GM12878 (cell line): Measurements from ENCODE around the gene NEK8. TPM values are rescaled to one million over a fixed set of nuclear protein-coding genes. Genes with fewer than 3 reads are reported as not detected.
A peak's percentile ranks its signal among the peaks of the same experiment; 100 is the strongest.

Experiments used
- ATAC-seq: fragments of 200-7000 bp; cut with Tn5 transposase; 3 replicates; pipeline ENCODE4 v1.9.1; 2020; ENCODE audit warnings: mild to moderate bottlenecking, moderate library complexity
- BruUV-seq: library from RNA; stranded (reverse); fragments of 400-500 nt; replicated peaks from 2 replicates; lab custom pipeline; 2021; lab: Mats Ljungman, UMichigan
- CTCF ChIA-PET: fragments of 300-600 bp; sonication (Branson Sonifier 250); formaldehyde crosslinking; extraction: SDS; loops from one replicate; lab custom pipeline; 2021; ENCODE audit warnings: inconsistent platforms; lab: Yijun Ruan, JAX
- POLR2A ChIA-PET: fragments of 350-600 bp; formaldehyde crosslinking; extraction: SDS; loops from one replicate; lab custom pipeline; 2021; ENCODE audit warnings: inconsistent platforms; lab: Charles Lee
- RAD21 ChIA-PET: fragments of 300-600 bp; sonication (Branson Sonifier 250); formaldehyde crosslinking; loops from one replicate; lab custom pipeline; 2023; ENCODE audit warnings: antibody characterized with exemption; ENCODE audit not compliant: unreplicated experiment; lab: Charles Lee
- SMC1A ChIA-PET: fragments of 300-600 bp; sonication (Branson Sonifier 250); formaldehyde crosslinking; loops from one replicate; lab custom pipeline; 2023; ENCODE audit not compliant: unreplicated experiment, uncharacterized antibody; lab: Charles Lee
- DNase-seq: peaks from one replicate; pipeline ENCODE4 v3.0.0-alpha.2; 2011; ENCODE audit warnings: low read depth, low spot score
- FAIRE-seq: peaks from 3 replicates; lab custom pipeline; 2011; peaks lifted over from hg19 to GRCh38; lab: Jason Lieb, UNC
- H2AFZ ChIP-seq: 2 replicates; pipeline ENCODE4 v1.6.0; 2011; ENCODE audit warnings: low read depth, low read length, control low read depth; ENCODE audit not compliant: control insufficient read depth
- H3K27ac ChIP-seq: 2 replicates; pipeline ENCODE4 v1.5.1; 2011; ENCODE audit warnings: control low read depth; ENCODE audit not compliant: control insufficient read depth, insufficient read depth
- H3K27me3 ChIP-seq, 2 experiments: replicated peaks in 1 of 2; 2 replicates each; pipeline versions ENCODE4 v1.6.0 to v1.6.1; 2011; ENCODE audit warnings: low read length in 1 of 2; ENCODE audit not compliant: control insufficient read depth in 2 of 2, insufficient read depth in 2 of 2
- H3K36me3 ChIP-seq, 2 experiments: 2 replicates each; pipeline ENCODE4 v1.5.1; 2011; ENCODE audit warnings: low read length in 1 of 2; ENCODE audit not compliant: control insufficient read depth in 2 of 2, insufficient read depth in 2 of 2
- H3K4me1 ChIP-seq: 2 replicates; pipeline ENCODE4 v1.6.1; 2011; ENCODE audit warnings: mild to moderate bottlenecking, low read length, moderate library complexity, mixed read lengths; ENCODE audit not compliant: control insufficient read depth, insufficient read depth
- H3K4me2 ChIP-seq: 2 replicates; pipeline ENCODE4 v1.6.0; 2011; ENCODE audit warnings: control low read depth; ENCODE audit not compliant: control insufficient read depth, insufficient read depth
- H3K4me3 ChIP-seq: fragments of 200-600 bp; sonication (generic); 2 replicates; pipeline ENCODE4 v1.5.1; 2016
- H3K79me2 ChIP-seq: 2 replicates; pipeline ENCODE4 v1.6.0; 2011; ENCODE audit warnings: low read length; ENCODE audit not compliant: control insufficient read depth, insufficient read depth
- H3K9ac ChIP-seq: 2 replicates; pipeline ENCODE4 v1.8.0; 2011; ENCODE audit warnings: low read length, control low read depth, mixed read lengths; ENCODE audit not compliant: control insufficient read depth, insufficient read depth
- H3K9me3 ChIP-seq: replicated peaks from 3 replicates; pipeline ENCODE4 v1.5.1; 2011; ENCODE audit warnings: mild to moderate bottlenecking, low read length; ENCODE audit not compliant: control insufficient read depth, insufficient read depth
- H4K20me1 ChIP-seq: 2 replicates; pipeline ENCODE4 v1.6.0; 2011; ENCODE audit not compliant: control insufficient read depth, insufficient read depth
- CBX5 ChIP-seq: sonication (generic); IDR thresholded peaks from 2 replicates; pipeline ENCODE4 v1.6.1; 2016; ENCODE audit warnings: low read depth, moderate library complexity, mild to moderate bottlenecking, inconsistent platforms
- MAX ChIP-seq: IDR thresholded peaks from 2 replicates; pipeline ENCODE4 v1.6.1; 2012; ENCODE audit warnings: low read depth, low read length, improper control_type of control experiment
- MTA2 ChIP-seq: fragments of 450-650 bp; IDR thresholded peaks from 2 replicates; pipeline ENCODE4 v1.6.1; 2016; ENCODE audit warnings: low read depth, mild to moderate bottlenecking, moderate library complexity
- NBN ChIP-seq: fragments of 450-650 bp; IDR thresholded peaks from 2 replicates; pipeline ENCODE4 v1.6.1; 2016
- NFXL1 ChIP-seq: fragments of 450-650 bp; IDR thresholded peaks from 2 replicates; pipeline ENCODE4 v1.6.1; 2017; ENCODE audit warnings: antibody characterized with exemption, mild to moderate bottlenecking, borderline replicate concordance
- POLR2A ChIP-seq: IDR thresholded peaks from 2 replicates; pipeline ENCODE4 v1.6.1; 2011; ENCODE audit warnings: low read depth, mild to moderate bottlenecking, low read length
- POU2F2 ChIP-seq: IDR thresholded peaks from 3 replicates; pipeline ENCODE4 v1.6.1; 2011; ENCODE audit warnings: low read depth, mild to moderate bottlenecking, low read length, borderline replicate concordance
- RUNX3 ChIP-seq: IDR thresholded peaks from 2 replicates; pipeline ENCODE4 v1.6.1; 2012; ENCODE audit warnings: low read length, inconsistent platforms
- SIN3A ChIP-seq: IDR thresholded peaks from 2 replicates; pipeline ENCODE4 v1.6.1; 2012; ENCODE audit warnings: low read depth, low read length, improper control_type of control experiment
- SMC3 ChIP-seq: IDR thresholded peaks from 2 replicates; pipeline ENCODE4 v1.6.1; 2011; ENCODE audit warnings: low read length, improper control_type of control experiment, borderline replicate concordance
- ZBTB11 ChIP-seq: fragments of 450-650 bp; formaldehyde crosslinking; IDR thresholded peaks from 2 replicates; pipeline ENCODE4 v1.5.0; 2022; ENCODE audit warnings: mild to moderate bottlenecking, missing genetic modification characterization
- WGBS: methylation state at CpG from one replicate; pipeline ENCODE4 v1.1.6; 2016; ENCODE audit warnings: low lambda C conversion rate; ENCODE audit not compliant: insufficient replicate concordance, insufficient coverage; ENCODE audit errors: missing lambda C conversion rate; 5-methylcytosine and 5-hydroxymethylcytosine counted together
- in situ Hi-C: fragments of 300-500 bp; cut with MboI; formaldehyde crosslinking; loops from 9 replicates; pipeline ENCODE4 v1.14.3; 2018; ENCODE audit warnings: mixed read lengths
- intact Hi-C: fragments of 100-400 bp; cut with micrococcal nuclease; formaldehyde crosslinking; loops from one replicate; pipeline ENCODE4 v1.14.2; 2022; ENCODE audit not compliant: unreplicated experiment
- polyA plus RNA-seq, 11 experiments: library from polyadenylated mRNA; depleted of rRNA in 4 of 11; unstranded in 6 of 11; stranded (reverse) in 5 of 11; fragments of >200 nt; fragmentation: Nextera tagmentation in 4 of 11; fragmentation: Illumina TruSeq in 1 of 11; extraction: Ambion mirVana in 4 of 11; extraction: Trizol in 1 of 11; gene quantifications; 1 replicate in 1 of 11; 2 replicates in 10 of 11; pipeline versions ENCODE4 v1.2.1 to v1.2.3, GENCODE V29; 2011 to 2016; ENCODE audit warnings: inconsistent platforms in 2 of 11, missing spikeins in 2 of 11, low read depth in 1 of 11
- total RNA-seq, 4 experiments: library from RNA; depleted of rRNA in 3 of 4; stranded (reverse); fragments of >200 nt in 3 of 4; fragmentation: Illumina TruSeq in 1 of 4; extraction: Trizol in 1 of 4; gene quantifications; 2 replicates each; pipeline versions ENCODE4 v1.2.1 to v1.2.3, GENCODE V29; 2013 to 2021
- TF ChIP-seq, protein P1 (sequence below): fragments of 450-650 bp; IDR thresholded peaks from 2 replicates; pipeline ENCODE4 v1.6.1; 2016; ENCODE audit warnings: mild to moderate bottlenecking

NEK8 gene
- total and polyA plus RNA-seq, 10 of the 15 experiments (the other 5 are each of a cell fraction or from before 2014, with no cell fraction given): 2.3 to 14.3 (median 9.4) TPM

- Histone ChIP-seq H3K9ac (peak overlapping the region; percentile 98; the same call in 1 of the 2 replicates), H3K9me3 (no peaks in the 10 kb centered on the region), H3K4me2 (peak overlapping the region; percentile 85), H3K4me3 (peak overlapping the region; percentile 92; the same call in 1 of the 2 replicates), H3K79me2 (peaks cover 76% of the 10 kb centered on the region), H4K20me1 (peaks cover 19% of the 10 kb centered on the region), H3K36me3 (peaks cover 30 to 32% of the 10 kb centered on the region in 2 experiments), H2AFZ (no peak overlapping the region), H3K4me1 (peaks cover 39% of the 10 kb centered on the region), H3K27me3 (no peaks in the 10 kb centered on the region), H3K27ac (peak overlapping the region; percentile 95; the same call in 1 of the 2 replicates)
- BruUV-seq: no TSS peak
- POLR2A ChIA-PET: interaction anchor here (1.2 to 15.2 kb wide), 3 partner anchors 16 to 95 kb away, joined by 3 to 485 read pairs (median 9); partner anchors contain the start of genes FAM222B, NEK8, RPL23A and TLCD1
- ATAC-seq (no peak), DNase-seq (no peak), FAIRE-seq (no peak)
- WGBS: 52% methylated on average over 7 of the region's 7 CpGs
- intact Hi-C loops (no loop called here), in situ Hi-C loops (loop anchor here (25.0 kb wide), 1 partner anchor 1285 kb away; the partner anchor contains the start of gene KSR1)
- SMC1A ChIA-PET: interaction anchor here (7.8 to 17.8 kb wide), 2 partner anchors 17 to 18 kb away, joined by 46 to 326 read pairs; partner anchors contain the start of genes NEK8 and TLCD1
- CTCF ChIA-PET: interaction anchor here (0.8 to 10.0 kb wide), 3 partner anchors 17 to 207 kb away, joined by 3 to 394 read pairs (median 32); partner anchors contain the start of genes NEK8, RPL23A and TLCD1
- TF ChIP-seq POU2F2: no peak
- TF ChIP-seq MTA2: no peak
- peak; percentile 33; the same call in 1 of the 2 replicates for TF ChIP-seq POLR2A
- TF ChIP-seq SIN3A: 0 out of 2 replicates have a peak, but pooled peaks have one; percentile 3
- TF ChIP-seq, protein P1, sequence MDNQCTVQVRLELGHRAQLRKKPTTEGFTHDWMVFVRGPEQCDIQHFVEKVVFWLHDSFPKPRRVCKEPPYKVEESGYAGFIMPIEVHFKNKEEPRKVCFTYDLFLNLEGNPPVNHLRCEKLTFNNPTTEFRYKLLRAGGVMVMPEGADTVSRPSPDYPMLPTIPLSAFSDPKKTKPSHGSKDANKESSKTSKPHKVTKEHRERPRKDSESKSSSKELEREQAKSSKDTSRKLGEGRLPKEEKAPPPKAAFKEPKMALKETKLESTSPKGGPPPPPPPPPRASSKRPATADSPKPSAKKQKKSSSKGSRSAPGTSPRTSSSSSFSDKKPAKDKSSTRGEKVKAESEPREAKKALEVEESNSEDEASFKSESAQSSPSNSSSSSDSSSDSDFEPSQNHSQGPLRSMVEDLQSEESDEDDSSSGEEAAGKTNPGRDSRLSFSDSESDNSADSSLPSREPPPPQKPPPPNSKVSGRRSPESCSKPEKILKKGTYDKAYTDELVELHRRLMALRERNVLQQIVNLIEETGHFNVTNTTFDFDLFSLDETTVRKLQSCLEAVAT: no peak
- TF ChIP-seq MAX: no peak
- TF ChIP-seq CBX5: no peak
- no peak for TF ChIP-seq NFXL1
- TF ChIP-seq NBN: no peak
- no peak for TF ChIP-seq RUNX3
- no peak for TF ChIP-seq SMC3
- no peak for TF ChIP-seq ZBTB11 (CRISPR knock-in tag)
- RAD21 ChIA-PET: interaction anchor here (1.5 to 17.4 kb wide), 3 partner anchors 21 to 100 kb away, joined by 3 to 375 read pairs (median 5); partner anchors contain the start of genes NEK8 and TLCD1
These were observed 18.6 kb downstream of the NEK8 start for GRCh38 chr17:28747051-28747691.
